PC-3 (cell line): ENCODE measurements around the gene VEGFC. TPM values are rescaled to one million over a fixed set of nuclear protein-coding genes. Genes with fewer than 3 reads are reported as not detected.

Source experiments
- ATAC-seq: fragments of 200-7000 bp; cut with Tn5 transposase; 2 replicates; pipeline ENCODE4 v1.9.1; 2020; ENCODE audit warnings: mild to moderate bottlenecking, moderate library complexity
- BruUV-seq: library from RNA; stranded (reverse); fragments of 400-500 nt; replicated peaks from 2 replicates; lab custom pipeline; 2021; lab: Mats Ljungman, UMichigan
- CTCF ChIA-PET: fragments of 300-600 bp; sonication (Branson Sonifier 250); formaldehyde crosslinking; loops from one replicate; lab custom pipeline; 2022; ENCODE audit warnings: antibody characterized with exemption; lab: Charles Lee
- POLR2A ChIA-PET: fragments of 300-600 bp; sonication (Branson Sonifier 250); formaldehyde crosslinking; loops from one replicate; lab custom pipeline; 2022; ENCODE audit warnings: antibody characterized with exemption; ENCODE audit not compliant: unreplicated experiment; lab: Charles Lee
- DNase-seq: peaks from one replicate; pipeline ENCODE4 v3.0.0-alpha.2; 2015
- H2AFZ ChIP-seq: fragments of 300-600 bp; sonication (generic); 2 replicates; pipeline ENCODE4 v1.6.0; 2016; ENCODE audit warnings: antibody characterized with exemption, low read length
- H3F3A ChIP-seq: fragments of 300-600 bp; sonication (generic); one replicate; pipeline ENCODE4 v1.6.0; 2017; ENCODE audit warnings: antibody characterized with exemption, low read length, control low read depth, mild to moderate bottlenecking; ENCODE audit not compliant: unreplicated experiment
- H3K27ac ChIP-seq: fragments of 300-600 bp; sonication (generic); 2 replicates; pipeline ENCODE4 v1.5.1; 2016; ENCODE audit warnings: mild to moderate bottlenecking, low read length
- H3K27me3 ChIP-seq: fragments of 300-600 bp; sonication (generic); 2 replicates; pipeline ENCODE4 v1.6.1; 2016; ENCODE audit warnings: low read length, mixed read lengths
- H3K36me3 ChIP-seq: fragments of 300-600 bp; sonication (generic); 2 replicates; pipeline ENCODE4 v1.6.1; 2016; ENCODE audit warnings: low read depth, mixed run types, low read length, mixed read lengths
- H3K4me1 ChIP-seq: fragments of 300-600 bp; sonication (generic); 2 replicates; pipeline ENCODE4 v1.5.1; 2016; ENCODE audit warnings: low read length; ENCODE audit not compliant: insufficient read depth
- H3K4me2 ChIP-seq: fragments of 300-600 bp; sonication (generic); 2 replicates; pipeline ENCODE4 v1.6.0; 2016; ENCODE audit warnings: low read length
- H3K4me3 ChIP-seq: fragments of 300-600 bp; sonication (generic); 2 replicates; pipeline ENCODE4 v1.5.1; 2016; ENCODE audit warnings: mild to moderate bottlenecking, low read length, mixed read lengths
- H3K79me2 ChIP-seq: fragments of 300-600 bp; sonication (generic); 2 replicates; pipeline ENCODE4 v1.6.1; 2017; ENCODE audit warnings: low read length, mixed read lengths
- H3K9ac ChIP-seq: fragments of 300-600 bp; sonication (generic); 2 replicates; pipeline ENCODE4 v1.6.0; 2016; ENCODE audit warnings: mild to moderate bottlenecking, low read length
- H3K9me2 ChIP-seq: fragments of 300-600 bp; sonication (generic); replicated peaks from 2 replicates; pipeline ENCODE4 v1.6.1; 2016; ENCODE audit warnings: mixed run types, low read length, mixed read lengths
- H3K9me3 ChIP-seq: fragments of 300-600 bp; sonication (generic); 2 replicates; pipeline ENCODE4 v1.6.1; 2016; ENCODE audit warnings: low read length, mixed read lengths
- H4K20me1 ChIP-seq: fragments of 300-600 bp; sonication (generic); 2 replicates; pipeline ENCODE4 v1.6.1; 2016; ENCODE audit warnings: low read length, mixed read lengths
- CTCF ChIP-seq: fragments of 300-600 bp; sonication (generic); conservative IDR thresholded peaks from 2 replicates; pipeline ENCODE4 v1.5.1; 2017; ENCODE audit warnings: antibody characterized with exemption, low read depth, mild to moderate bottlenecking, low read length
- EZH2 ChIP-seq: fragments of 300-600 bp; sonication (generic); IDR thresholded peaks from one replicate; pipeline ENCODE4 v1.6.1; 2017; ENCODE audit warnings: antibody characterized with exemption, mild to moderate bottlenecking, low read length; ENCODE audit not compliant: unreplicated experiment
- EZH2phosphoT487 ChIP-seq: fragments of 300-600 bp; sonication (generic); IDR thresholded peaks from 2 replicates; pipeline ENCODE4 v1.6.1; 2018; ENCODE audit warnings: mild to moderate bottlenecking, antibody characterized with exemption, low read length, borderline replicate concordance
- intact Hi-C: fragments of 100-400 bp; cut with micrococcal nuclease; formaldehyde crosslinking; loops from 2 replicates; pipeline ENCODE4 v1.9.0; 2023
- total RNA-seq: library from RNA; depleted of rRNA; stranded (reverse); fragments of >200 nt; gene quantifications from 2 replicates; pipeline ENCODE4 v1.2.3, GENCODE V29; 2014

Gene VEGFC
- total RNA-seq, 1 experiment from 2014 or later: 36.6 TPM

- H3K4me3 ChIP-seq: no peak overlapping the region
- ChIA-PET CTCF (no interaction called here), POLR2A (no interaction called here)
- no peaks in the 10 kb centered on the region for H3K9me2 ChIP-seq
- no peak overlapping the region for H3K27ac ChIP-seq
- no peaks in the 10 kb centered on the region for H3K9me3 ChIP-seq
- H3K27me3 ChIP-seq: no peaks in the 10 kb centered on the region
- no peak for ATAC-seq
- no peak for DNase-seq
- no peaks in the 10 kb centered on the region for H3K36me3 ChIP-seq
- no TSS peak for BruUV-seq
- no peaks in the 10 kb centered on the region for H4K20me1 ChIP-seq
- no peak overlapping the region for H2AFZ ChIP-seq
- TF ChIP-seq EZH2: no peak
- TF ChIP-seq EZH2phosphoT487: no peak
- H3F3A ChIP-seq: no peaks in the 10 kb centered on the region
- intact Hi-C loops: no loop called here
- no peaks in the 10 kb centered on the region for H3K79me2 ChIP-seq
- no peak overlapping the region for H3K9ac ChIP-seq
- H3K4me1 ChIP-seq: no peaks in the 10 kb centered on the region
- no peak overlapping the region for H3K4me2 ChIP-seq
Measured at GRCh38 chr4:176806778-176807375, 14.2 kb upstream of the VEGFC start.

- H3K9me2 ChIP-seq: no peaks in the 10 kb centered on the region
- CTCF ChIA-PET: no interaction called here
- no peak overlapping the region for H2AFZ ChIP-seq
- no peak overlapping the region for H3K27ac ChIP-seq
- DNase-seq (no peak), ATAC-seq (no peak)
- intact Hi-C loops: no loop called here
- H3K4me2 ChIP-seq: no peak overlapping the region
- no peaks in the 10 kb centered on the region for H4K20me1 ChIP-seq
- peaks cover 7% of the 10 kb centered on the region; the same call in 1 of the 2 replicates for H3K4me1 ChIP-seq
- BruUV-seq: no TSS peak
- H3K9me3 ChIP-seq: no peaks in the 10 kb centered on the region
- no peak overlapping the region for H3K9ac ChIP-seq
- no peaks in the 10 kb centered on the region for H3K36me3 ChIP-seq
- POLR2A ChIA-PET: no interaction called here
- H3K79me2 ChIP-seq: no peaks in the 10 kb centered on the region
- no peaks in the 10 kb centered on the region for H3K27me3 ChIP-seq
- TF ChIP-seq EZH2phosphoT487: no peak
- TF ChIP-seq CTCF: no peak
- TF ChIP-seq EZH2: no peak
- H3K4me3 ChIP-seq: no peak overlapping the region
- no peaks in the 10 kb centered on the region for H3F3A ChIP-seq
Measured at GRCh38 chr4:176805155-176805554, 12.4 kb upstream of the VEGFC start.

- peaks cover 8% of the 10 kb centered on the region; the same call in 1 of the 2 replicates for H3K4me1 ChIP-seq
- H3K9ac ChIP-seq: no peak overlapping the region
- TF ChIP-seq EZH2phosphoT487 (no peak), CTCF (no peak), EZH2 (no peak)
- no peak overlapping the region for H2AFZ ChIP-seq
- H3K4me2 ChIP-seq: no peak overlapping the region; the same call in 1 of the 2 replicates
- H3F3A ChIP-seq: no peaks in the 10 kb centered on the region
- no peaks in the 10 kb centered on the region for H3K9me2 ChIP-seq
- peak overlapping the region; percentile 33 for H3K27ac ChIP-seq
- intact Hi-C loops: no loop called here
- no TSS peak for BruUV-seq
- no peaks in the 10 kb centered on the region for H3K79me2 ChIP-seq
- POLR2A ChIA-PET: no interaction called here
- CTCF ChIA-PET: no interaction called here
- no peak overlapping the region for H3K4me3 ChIP-seq
- no peaks in the 10 kb centered on the region for H3K9me3 ChIP-seq
- no peaks in the 10 kb centered on the region for H3K27me3 ChIP-seq
- DNase-seq: peak; percentile 42
- H4K20me1 ChIP-seq: no peaks in the 10 kb centered on the region
- no peaks in the 10 kb centered on the region; the same call in 1 of the 2 replicates for H3K36me3 ChIP-seq
- no peak; the same call in 1 of the 2 replicates for ATAC-seq
Measured at GRCh38 chr4:176800891-176801534, 8.3 kb upstream of the VEGFC start.
